Activated CD4-positive, alpha-beta T cell treated with anti-CD3 and anti-CD28 coated beads for 24 hours (primary cell): ENCODE data around the gene GNAS-AS1.

ENCODE experiments used
- DNase-seq, 2 donors: peaks; one replicate each; pipeline ENCODE4 v3.0.0-alpha.2; 2020; ENCODE audit warnings: low read depth in 2 of 2

GNAS-AS1 gene

DNA sequence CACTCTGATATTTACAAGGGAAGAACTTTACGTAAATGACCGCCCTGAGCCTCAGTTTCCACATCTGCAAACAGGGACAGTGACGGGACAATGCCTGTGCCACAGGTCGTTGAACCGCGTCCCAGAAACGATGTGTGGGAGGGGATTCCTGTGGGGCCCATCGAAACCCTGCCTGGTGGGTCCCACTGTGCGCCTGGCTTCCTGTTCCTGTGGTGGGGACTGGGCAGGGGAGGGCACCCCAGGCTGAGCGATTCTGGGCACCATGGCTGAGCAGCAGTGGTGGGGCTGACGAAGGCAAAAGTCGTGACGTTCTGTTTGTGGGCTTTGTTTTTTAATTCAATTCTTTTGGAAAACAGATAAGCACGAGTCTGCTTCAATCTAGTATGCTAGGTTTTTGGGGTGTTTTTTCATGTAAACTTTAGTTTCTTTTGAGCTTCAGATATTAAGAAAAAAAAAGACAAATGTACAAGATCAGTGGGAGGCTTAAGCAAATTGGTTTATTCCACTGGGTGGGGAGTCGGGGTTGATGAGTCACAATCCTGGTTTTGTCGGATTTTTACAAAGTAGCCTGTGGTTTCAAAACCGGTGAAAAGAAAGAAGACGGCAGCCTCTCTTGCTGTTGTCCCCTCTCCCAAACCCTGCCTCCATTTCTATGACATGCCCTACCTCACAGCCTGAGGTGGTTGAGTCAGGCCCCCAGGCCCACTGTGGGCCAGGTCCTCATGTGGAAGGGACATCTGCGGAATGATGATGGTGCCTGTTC is 40.4 kb downstream of the GNAS-AS1 start:
- no peak for DNase-seq

DNA sequence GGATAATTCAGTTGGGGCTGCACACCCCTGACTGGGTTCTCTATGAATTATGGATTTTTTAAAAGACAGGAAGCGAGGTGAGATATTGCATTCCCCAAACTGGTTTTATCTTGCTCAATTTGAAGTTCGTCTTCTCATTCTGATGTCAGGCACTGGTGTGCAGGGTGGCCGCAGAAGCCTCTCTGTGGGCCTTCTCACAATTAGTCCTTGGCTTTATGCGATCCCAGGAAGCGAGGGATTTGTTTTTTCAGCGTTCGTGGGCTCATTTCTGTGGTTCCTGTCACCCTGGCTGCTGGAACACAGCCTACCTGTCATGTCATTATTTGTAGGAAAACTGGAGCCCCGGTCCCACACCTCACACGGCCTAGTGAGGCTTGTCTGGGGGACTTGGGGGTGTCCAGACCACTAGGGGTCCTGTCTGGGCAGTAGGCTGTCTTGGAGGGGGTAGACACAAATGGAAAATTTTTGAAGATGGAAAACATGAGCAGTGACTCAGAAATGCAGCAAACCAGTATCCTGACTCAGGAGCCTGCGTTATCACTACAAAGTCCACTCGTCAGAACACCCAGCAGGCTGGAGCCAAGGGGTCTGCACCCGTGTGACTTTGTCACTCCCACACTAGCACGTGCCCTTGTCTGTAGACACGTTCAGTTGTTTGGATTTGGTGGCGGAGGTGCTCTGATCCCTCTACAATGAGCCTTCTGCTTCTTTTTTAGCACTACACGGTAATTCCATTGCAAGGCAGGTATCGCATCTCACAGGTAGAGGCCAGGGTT is 42.2 kb downstream of the GNAS-AS1 start:
- no peak for DNase-seq

DNA sequence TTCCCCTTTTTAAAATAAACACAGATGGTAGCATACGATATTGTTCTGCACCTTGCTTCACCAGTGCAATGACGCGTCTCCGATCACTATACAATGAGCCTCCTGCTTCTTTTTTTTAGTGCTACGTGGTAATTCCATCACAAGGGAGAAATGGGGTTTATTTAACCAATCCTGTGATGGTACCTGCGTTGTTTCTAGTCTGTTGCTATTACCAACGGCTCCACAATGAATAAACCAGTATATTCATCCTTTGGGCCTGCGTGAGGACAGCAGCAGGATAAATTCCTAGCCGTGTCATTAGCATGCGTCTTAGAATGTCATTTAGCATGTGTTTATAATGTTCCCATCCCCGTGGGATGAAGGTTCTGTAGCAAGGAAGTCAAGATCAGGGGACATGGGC is 42.9 kb downstream of the GNAS-AS1 start:
- DNase-seq: no peak

DNA sequence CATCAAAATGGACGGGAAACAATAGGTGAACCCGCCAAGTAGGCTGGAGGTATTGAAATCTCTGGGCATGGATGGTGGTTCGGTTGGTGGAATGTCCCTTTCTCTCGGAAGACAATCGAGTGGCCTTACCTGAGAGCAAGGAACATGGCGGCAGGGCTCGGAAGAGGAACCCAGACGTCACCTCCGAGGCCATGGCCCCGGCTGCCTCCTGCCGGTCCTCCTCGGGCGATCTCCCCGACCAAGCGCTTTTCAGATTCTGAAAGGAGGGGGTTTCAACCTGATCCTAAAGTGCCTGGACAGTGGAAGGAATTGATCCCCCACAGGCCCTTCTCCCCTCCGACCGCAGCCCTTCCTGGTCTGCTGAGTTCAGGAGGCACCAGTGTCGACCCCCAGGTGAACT is 47.2 kb downstream of the GNAS-AS1 start:
- no peak for DNase-seq

DNA sequence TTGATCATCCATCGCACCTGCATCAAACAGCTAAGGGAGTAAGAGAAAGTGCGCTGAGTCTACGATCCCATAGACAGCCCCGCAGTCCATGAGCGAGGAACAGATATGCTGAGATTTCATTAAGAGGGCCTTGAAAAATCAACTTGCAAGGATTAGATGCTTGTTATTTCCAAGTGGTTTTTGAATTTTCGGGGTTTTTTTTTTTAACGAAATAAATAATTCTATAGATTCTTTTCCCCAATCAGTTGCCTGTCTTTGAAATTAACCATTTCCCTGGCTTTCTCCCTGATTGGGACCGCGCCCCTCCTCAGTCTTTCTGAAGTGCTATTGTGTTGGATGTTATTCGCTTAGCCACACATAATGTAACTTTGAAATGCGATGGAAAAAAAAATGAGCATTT is 48.6 kb downstream of the GNAS-AS1 start:
- no peak for DNase-seq

DNA sequence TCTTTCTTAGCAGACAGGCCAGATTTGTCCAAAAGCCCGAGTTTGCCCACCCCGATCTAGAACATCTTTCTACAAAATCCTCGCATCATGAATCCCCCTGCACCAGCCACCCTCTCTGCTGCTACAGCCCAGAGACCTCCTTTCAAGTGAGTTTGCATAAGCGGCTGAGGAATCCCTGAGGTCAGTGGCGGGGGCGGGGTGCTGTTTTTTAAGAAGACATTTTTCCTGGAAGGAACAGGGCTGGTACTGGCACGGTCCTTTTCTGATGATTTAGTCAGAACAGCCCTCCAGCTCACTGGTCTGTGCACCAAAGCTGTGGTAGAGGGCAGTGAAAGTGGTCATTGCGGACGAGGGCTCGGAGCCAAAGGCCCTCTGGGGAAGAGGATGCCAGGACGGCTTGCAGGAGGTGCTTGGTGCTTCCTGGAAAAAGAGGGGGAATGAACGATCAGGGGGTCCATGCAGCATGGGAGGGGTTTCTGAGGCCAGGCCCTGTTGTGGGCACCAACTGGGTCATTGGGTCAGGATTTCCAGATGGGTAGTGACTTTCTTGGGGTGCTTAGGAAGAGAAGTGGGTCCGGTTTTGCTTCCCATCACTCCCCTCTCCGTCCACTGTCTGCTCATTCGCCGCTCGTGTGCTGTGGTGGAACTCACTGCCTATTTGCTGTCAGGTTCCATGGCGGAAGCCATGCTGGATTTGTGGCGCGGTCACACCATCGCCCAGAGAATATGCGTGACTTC is 50.4 kb downstream of the GNAS-AS1 start:
- DNase-seq: no peak

DNA sequence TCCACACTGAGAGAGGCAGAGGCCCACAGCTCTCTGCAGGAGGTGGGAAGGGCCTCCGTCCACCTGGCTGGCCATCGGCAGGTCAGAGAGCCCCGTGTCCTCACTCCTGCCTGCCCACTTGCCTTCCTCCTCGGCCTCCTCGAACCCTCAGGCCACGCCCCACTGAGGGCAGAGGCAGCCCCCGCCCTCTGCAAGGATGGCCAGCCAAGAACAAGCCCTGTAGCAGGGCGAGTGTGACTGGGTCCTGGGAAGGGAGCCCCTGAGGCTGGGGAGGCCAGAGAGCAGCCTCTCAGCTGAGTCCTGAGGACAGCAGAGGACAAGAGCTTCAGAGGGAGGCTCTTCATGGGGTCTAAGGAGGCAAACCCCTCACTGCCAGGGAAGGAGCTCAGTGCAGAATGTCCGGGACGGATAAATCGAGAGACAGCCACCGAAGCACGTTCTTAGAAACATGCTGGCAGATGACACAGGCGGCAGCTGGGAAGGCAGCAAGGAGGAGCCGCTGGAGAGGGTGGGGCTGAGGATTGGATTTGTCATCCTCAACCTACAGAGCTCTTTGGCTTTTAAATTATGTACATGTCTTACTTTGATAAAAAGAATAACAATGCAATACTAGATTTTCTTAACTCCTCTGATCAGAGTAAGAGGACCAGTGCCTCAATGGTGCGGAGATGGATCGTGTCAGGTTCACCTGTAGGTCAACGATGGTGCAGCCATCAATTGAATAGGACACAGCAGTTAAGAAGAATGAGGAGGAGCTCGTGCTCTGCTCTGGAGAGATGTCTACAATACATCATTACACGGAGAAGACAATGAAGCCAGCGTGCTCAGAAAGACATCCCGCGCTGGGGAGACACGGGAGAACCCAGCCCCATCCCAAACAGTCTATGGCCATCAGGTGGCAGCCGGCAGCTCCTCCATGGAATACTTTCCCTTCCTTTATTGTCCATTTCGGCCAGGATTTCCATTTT is 53.0 kb downstream of the GNAS-AS1 start:
- no peak for DNase-seq

DNA sequence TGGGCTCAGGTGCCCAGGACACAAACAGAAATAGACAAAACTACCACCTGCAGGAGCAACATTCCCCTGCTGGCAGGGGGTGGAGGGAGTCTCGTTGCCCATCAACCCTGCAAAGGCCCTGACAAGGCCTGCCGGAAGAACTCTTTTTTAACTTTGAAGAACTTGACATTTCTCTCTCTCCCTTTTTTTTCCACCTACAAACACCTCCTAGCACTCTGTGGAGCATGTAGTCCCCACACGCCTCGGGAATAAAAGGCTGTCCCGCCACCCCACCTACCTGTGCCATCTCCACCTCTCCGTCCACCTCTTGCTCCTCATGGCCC is 54.8 kb downstream of the GNAS-AS1 start:
- no peak for DNase-seq

DNA sequence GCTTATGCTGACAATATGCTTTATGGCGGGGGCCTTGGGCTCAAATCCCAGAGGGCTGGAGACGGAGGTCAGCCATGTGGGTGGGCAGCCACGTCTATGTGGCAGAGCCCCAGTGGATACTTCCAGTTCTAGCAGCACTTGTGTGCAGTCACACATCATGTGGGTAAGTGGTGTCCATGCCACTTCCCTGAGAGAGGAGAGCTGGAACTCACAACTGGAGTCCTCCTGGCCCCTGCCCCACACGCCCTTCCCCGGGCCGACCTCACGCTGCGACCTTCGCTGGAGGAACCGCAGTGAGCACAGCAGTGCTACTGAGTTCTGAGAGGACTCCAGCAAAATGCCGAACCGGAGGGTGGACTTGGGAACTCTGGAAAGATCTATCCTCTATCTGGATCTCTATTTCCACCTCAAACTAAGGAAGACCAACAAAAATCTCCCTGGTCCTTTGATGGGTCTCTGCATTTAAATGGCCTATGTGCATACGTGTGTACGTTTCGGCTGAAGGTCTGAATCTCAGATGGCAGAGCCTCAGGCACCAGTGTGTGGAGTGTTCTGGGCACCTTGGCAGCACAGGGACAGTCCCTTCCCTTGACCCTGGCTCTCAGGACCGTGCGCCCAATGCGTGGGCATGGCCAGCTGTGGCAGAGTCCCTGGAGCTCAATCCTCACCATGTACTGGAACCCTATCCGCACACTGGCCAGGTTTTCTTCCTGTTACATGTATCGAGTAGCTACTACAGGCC is 55.4 kb downstream of the GNAS-AS1 start:
- no peak for DNase-seq

DNA sequence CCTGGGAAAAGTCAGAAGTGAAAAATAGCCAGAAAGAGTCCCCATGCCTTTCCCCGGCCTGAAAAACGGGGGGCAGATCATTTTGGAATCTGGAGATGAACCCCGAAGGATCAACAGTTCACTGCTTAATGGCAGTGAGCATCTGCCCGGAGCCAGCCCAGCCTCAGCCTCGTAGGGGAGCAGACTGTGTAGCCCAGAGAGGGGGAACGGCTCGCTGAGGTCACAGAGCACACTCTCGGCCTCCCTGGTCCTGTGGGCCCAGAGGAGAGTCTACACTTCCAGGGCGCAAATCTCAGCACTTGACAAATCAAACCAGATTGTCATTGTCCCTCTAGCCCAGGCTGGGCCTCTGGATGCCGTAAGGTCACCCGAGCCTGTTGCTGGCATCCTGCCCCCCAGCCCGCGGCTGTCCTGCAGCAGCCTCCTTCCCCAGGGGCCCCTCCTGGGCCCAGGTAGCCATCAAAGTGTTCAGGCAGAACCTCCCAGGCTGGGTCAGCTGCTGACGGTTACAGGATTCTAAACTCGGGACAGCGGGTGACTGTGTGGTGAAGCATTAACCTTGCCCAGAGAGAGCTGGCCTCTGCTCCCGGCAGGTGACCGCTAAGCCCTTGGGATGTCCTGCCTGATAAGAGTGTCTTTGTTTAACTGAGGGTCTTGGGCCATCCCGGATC is 56.1 kb downstream of the GNAS-AS1 start:
- no peak for DNase-seq

DNA sequence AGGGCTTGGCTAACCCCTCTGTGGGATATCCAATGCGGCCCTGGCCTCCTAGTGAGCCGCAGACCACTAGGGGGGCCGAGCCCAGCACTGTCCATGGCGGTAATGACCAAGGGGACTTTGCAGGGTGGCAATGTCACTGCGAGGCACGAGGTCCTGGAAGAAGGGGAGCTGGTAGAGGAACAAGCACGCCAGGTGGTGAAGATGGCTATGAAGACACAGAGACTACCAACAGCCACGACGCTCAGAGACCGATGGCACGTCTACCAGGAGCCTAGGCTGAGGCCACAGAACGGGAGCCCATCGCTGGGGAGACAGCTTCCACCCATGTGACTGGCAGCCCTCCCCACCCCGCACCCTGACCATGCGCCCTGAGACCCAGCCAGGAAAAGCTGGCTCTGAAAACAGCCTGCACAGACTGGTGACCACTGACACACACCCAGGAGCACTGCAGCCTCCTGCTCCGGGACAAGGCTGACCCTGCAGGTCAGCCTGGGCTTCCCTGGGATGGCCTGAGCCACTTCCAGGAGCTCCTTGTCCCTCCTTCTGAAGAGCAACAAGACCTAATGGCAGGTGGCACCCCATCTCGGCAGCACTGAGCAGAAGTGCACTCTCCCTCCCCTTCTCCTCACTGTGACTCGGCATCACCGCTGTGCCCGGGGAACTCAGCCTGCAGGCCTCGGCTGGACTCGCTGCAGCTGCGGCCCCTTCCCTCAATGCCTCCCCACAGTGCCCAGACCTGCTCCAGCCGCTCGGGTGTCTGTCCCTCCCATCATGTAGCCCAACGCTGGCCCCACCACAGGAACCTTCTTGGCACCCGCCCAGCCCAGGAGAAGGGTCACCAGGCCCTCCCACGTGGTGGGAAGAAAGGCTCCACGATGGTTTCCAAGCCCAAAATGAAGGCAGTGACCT is 56.9 kb downstream of the GNAS-AS1 start:
- no peak for DNase-seq

DNA sequence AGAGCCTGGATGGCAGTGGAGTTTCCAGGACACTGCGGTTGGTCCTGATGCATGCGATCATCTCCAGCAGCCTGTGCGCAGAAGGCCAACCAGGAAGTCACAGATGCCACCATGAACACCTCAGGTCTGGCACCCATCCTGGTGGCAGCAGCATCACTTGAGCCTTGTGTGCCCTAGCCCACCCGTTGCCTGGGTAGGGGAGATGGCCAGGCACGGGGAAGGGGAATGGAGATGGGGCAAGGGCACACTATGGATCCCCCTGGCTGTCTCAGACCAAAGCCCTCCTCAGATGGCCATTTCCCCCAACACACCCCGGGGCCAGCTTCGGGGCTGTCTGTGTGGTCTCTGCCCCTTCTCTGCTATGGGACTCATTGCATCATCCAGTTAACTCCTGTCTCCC is 58.3 kb downstream of the GNAS-AS1 start:
- no peak for DNase-seq

DNA sequence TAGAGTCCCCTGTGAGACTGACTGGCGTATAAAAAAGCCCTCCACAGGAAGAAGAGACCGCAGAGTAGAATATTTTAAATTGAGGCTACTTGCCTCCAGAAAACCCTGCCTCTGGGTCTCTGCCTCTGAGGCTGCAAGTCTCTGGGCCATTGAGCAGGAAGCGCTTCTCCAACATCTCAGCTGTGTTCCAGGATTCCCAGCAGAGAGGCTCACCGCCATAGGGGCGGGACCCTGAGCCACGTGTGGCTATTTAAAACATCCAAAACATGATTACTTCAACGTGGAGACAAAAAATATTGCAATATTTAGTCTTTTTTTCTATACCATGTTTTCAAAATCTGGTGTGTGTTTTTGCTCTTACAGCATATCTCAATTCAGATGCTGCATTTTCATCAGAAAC is 59.4 kb downstream of the GNAS-AS1 start:
- DNase-seq: no peak

DNA sequence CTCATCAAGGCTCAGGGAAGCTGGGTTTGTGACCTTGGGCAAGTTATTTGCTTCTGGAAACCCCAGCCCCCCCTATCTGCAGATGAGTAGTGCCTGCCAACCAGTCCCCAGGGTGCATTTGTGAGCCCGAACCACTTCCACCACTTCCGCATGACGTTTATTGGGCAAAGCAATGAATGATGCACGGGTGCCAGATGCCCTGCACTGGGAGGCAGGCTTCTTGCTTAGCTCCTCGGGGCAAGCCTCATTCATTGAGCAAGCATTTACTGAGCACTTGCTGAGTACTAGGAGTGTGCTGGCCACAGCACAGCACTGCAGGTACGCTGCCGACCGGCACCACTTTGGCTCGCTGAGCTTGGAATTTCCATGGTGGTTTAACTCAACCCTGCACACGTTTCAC is 60.2 kb downstream of the GNAS-AS1 start:
- no peak for DNase-seq

DNA sequence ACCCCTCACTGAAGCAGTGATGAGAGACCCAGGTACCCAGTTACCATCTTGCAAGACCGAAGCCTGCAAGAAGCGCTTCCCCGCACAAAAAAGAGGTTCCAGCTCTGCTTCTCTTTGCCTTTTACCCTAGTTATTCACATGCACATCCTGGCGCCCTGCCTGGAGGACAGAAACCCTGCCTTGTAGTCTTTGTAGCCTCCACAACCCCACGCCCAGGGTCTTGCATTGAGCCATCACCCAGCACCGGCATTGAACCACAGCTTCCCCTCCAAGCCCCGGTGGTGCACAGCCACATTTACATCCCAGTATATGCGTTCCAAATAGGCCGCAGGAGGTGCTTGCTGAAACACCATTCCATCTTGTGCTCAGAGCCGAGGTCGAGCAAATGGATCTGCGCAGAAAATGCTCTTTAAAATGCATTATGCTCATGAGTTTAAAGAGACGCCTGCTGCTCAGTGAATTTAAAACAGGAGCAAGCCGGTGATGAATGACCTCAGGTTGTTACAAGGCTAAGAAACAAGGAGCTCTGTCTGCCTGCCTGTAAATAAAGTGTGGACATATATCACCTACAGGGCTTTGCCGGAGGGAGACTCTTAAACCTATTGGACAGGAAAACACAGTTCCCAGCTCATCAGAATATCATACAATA is 61.7 kb downstream of the GNAS-AS1 start:
- DNase-seq: no peak

DNA sequence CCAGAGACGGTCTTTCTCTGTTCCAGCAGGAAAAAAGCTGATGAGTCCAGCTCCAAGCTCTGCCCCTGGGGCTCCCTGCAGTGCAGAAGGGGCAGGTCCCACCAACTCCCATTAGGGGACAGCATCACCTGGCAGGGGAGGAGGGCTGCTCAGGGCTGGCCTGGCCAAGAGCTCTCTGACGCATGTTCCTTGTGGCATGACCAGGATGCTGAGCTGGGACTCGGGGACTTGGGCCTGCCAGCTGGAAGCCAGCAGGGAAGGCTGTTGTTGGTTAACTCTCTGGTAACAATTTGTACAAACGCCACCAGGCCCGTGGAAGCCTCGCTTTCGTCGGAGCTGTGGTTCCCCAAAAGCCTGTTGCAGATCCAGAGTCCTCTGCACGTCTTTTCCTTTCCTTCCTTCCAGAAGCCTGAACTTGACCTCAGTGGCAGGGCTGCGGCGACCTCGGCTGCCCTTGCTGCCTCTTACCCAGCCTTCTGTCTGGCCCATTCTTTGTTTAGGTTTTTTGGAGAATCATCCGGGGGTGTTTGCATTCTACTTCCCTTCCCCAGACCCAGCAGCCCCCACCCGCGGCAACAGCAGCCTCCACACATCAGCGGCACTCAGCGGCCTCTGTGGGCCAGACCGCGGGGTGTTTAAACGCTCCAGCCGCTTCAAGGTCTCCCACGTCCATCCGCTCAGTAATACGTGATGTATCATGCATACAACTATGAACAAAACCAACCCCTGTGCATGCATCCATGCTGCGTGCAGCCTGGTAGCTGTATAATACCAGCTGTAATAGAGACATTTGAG is 63.3 kb downstream of the GNAS-AS1 start:
- DNase-seq: no peak

DNA sequence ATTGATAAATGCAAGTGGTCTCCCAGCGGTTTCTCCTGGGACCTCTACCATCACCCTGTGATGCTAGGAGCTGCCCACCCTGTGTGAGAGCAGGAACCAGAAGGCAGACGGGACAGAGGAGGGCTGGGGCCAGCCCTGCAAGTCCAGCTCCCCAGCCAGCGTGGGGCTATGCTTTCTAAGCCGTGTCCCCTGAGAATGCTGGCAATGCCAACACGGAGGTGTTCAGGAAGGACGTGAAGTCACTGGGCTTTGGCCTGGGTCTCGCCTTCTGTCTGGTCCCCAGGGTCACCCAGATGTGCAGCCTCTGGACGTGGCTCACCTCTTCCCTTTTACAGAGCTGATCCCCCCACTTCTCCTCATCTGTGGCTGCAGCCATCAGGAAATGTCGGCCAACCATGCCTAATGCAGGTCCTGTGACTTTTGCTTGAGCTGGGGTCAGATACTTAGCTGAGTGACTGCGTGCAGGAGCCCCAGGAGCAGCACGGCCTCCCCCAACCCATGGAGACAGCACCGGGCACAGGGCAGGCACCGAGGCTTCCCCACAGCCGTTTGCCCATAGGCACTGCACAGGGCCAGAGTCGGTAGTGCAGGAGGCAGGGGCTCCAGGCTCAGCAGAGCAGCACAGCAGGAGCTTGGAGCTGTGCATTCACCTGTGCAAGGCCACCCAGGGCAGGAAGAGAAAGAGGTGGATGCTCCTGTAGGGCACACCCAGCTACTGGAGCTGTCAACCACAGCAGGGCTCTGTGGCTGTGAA is 66.2 kb downstream of the GNAS-AS1 start:
- DNase-seq: no peak
